GM12872 (cell line): ENCODE measurements around the gene PLPP2.

ENCODE experiments used
- TF ChIP-seq, protein P1 (sequence below): IDR thresholded peaks from 3 replicates; pipeline ENCODE4 v1.5.1; 2011; ENCODE audit warnings: low read depth, mild to moderate bottlenecking, low read length, moderate library complexity; ENCODE audit not compliant: insufficient read depth

The PLPP2 gene

DNA sequence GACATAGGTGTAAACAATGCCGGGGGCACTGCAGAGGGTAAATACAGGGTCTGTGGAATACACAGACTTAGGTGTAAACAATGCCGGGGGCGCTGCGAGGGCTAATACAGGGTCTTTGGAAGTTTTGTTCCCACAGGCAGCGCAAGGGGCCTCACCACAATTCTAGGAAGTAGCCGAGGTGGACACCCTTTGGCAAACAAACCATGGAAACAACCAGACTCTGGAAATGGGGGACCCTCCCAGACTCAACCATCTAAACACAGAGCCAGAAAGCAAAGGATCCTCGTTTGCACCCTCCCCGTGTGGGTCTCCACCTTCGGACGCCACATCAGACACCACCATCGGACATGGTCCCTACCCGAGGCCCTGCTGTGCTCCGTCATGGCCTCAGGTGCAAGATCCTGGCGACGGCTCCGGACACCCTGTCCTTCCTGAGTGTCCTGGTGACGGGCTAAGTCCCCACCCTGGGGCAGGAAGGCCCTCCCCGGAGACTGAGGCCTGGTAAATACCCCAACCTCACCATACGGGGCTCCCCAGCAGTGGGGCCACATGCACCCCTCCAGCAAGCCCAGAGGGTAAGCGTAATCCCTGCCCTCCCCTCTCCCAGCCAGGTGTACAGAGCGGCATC is 16.7 kb upstream of the PLPP2 start:
- TF ChIP-seq, protein P1, sequence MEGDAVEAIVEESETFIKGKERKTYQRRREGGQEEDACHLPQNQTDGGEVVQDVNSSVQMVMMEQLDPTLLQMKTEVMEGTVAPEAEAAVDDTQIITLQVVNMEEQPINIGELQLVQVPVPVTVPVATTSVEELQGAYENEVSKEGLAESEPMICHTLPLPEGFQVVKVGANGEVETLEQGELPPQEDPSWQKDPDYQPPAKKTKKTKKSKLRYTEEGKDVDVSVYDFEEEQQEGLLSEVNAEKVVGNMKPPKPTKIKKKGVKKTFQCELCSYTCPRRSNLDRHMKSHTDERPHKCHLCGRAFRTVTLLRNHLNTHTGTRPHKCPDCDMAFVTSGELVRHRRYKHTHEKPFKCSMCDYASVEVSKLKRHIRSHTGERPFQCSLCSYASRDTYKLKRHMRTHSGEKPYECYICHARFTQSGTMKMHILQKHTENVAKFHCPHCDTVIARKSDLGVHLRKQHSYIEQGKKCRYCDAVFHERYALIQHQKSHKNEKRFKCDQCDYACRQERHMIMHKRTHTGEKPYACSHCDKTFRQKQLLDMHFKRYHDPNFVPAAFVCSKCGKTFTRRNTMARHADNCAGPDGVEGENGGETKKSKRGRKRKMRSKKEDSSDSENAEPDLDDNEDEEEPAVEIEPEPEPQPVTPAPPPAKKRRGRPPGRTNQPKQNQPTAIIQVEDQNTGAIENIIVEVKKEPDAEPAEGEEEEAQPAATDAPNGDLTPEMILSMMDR = no peak

DNA sequence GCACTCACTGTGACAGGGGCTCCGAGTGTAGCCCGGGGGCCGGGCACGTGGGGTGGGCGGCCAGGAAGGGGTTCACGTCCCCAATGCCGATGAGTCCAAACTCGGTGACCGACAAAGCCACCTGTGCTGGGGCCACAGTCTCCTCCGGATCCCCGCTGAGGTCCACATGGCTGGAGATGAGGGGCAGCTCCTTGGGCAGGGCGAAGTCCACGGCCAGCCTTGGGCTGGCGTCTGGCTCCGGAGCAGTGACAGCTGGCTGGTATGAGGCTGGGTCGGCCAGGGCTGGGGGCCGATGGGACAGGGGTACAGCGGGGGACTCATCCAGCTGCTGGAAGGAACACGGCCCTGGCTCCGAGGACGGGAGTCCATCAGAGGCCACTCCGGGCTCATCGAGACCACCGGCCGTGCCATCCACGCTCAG is 15.9 kb upstream of the PLPP2 start:
- TF ChIP-seq, protein P1 = no peak

DNA sequence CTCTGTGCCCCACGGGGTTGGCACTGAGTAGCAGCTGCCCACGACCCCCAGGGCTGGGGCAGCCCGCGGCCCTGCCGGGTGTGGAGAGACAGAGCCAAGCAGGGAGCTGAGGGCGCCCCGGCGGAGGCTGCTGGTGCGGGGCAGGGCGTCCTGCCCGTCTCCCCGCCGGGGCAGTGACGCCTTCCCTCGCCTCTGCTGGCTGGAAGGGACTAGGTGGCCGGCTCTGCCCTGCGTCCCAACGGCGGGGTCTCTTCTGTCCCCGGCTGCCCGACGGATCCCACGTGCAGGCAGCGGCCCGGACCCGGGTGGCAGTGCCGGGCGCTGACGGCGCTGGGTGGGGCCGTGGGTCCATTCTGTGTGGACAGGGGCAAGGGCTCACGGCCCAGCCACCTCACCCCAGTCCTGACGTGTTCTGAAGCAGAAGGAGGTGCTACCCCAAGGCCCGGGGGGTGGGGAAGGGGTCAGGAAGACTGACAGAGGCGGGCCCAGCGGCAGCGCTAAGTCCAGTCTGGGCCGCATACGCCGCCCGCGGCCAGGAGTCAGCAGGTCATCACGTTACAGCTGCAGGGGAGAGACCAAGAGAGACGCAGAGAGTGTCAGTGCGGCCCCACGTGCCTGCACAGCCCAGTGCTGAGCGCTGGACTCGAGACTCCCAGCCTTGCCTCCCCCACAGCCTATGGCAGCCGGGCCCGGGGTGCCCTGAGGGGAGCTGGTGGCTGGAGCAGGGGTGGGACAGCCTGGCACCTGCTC is 15.1 kb upstream of the PLPP2 start:
- TF ChIP-seq, protein P1 = no peak

DNA sequence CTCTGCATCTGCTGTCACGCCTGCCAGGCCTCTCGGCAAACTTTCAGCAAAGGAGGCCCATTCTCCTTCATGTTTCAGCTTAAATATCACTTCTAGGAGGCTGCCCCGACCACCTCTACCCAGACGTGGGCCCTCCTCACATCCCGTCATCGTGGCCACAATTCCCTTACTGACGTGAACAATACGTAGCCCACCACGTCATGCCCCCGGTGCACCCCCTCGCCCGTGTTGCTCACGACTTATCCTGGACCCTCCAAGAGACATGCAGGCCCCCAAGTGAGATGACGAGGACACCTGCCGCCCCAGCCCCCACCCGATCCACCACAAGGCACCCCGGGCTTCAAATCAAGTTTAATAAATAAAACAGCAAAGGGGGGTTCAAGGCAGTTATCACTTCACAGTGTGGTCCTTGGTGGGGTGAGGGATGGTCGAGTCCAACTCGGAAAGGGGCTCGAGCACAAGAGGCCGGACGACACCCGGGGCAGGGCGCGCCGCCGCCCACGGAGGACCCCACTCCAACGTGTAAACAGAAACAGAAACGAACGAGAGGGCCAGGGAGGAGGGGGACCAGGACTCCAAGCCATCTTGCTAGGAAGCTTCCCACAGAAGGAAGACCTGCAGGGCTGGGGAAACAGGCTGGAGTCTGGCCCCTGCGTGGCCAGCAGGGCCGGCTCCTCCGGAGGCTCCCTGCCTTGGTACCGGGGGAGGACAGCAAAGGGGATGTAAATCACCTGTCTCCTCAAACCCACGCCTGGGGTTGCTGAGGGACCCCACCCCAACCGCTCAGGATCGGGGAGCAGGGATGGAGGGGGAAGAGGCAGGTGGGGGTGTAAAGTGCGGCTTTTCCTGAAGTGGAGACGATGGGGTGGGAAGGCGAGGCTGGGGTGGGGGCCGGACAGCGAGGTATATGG is 14.3 kb upstream of the PLPP2 start:
- TF ChIP-seq, protein P1 = no peak

DNA sequence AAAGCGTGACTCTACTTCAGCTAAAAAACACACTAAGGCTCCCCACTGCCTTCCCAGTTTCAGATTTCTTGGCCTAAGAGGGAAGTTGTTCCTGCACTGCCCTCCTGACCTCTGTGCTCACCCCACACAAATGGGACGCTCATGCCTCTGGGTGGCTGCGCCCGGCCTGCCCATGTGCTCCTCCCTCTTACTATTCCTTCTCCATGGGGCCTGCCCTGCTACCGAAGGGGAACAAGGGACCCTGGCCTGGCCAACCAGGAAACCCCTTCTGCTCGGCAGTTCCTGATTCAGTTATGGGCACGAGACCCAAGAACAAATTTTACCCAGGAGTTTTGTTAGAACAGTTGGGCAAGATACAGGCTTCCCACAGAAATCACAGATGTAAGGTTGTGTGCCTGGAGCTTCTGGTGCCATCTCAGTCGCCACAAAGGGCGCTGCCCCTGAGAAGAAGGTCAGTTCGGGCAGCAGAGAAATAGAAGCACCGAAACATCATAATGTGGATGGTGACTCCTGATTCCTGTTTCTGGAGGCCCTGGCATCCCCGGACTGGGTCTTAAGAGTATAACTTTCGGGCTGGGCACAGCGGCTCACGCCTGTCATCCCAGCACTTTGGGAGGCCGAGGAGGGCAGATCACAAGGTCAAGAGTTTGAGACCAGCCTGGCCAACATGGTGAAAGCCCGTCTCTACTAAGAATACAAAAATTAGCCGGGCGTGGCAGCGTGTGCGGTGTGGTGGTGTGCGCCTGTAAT is 5.4 kb upstream of the PLPP2 start:
- TF ChIP-seq, protein P1 = no peak

DNA sequence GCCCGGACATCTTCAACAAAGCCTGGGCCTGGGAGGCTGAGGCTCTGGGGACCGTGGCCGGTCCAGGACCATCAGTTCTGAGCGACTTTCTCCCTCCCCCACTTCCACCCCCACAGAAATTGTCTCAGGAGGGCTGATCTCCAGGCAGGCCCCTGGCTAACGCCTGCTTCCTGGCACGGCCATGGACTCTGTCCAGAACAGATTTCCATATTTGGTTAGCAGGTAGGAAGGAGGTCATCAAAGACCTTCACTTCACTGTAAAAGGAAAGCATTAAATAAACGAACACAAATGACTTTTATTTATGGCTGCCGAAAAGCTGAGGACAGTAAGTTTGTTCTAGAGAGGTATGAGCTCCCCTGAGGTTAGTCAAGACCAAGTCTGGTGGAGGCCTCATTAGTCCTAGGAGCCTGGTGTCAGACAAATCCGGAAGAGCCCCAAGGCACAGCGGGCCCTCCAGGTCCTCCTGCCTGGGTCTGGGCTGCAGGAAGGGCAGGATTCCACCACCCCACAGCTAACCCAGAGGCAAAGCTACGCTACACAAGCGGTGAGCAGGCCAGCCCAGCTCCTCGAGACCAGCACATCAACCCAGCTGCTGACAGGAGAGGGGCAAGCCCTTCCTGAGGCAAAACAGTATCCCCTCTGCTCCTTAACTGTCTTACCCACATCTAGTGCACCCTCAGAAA is 4.6 kb upstream of the PLPP2 start:
- TF ChIP-seq, protein P1 = no peak
